T47D (cell line): Measurements from ENCODE around the gene DQX1.
A peak's percentile ranks its signal among the peaks of the same experiment; 100 is the strongest.
"Not testable (repeated sequence)": the region's sequence is repeated elsewhere in the genome, so short reads cannot be mapped to it uniquely, and the experiment has no call there.

Experiments
- DNase-seq, 2 experiments: peaks; one replicate each; pipeline versions ENCODE4 v3.0.0 to v3.0.0-alpha.2; 2011 to 2012; ENCODE audit warnings: low read depth in 1 of 2, low spot score in 1 of 2
- JUND ChIP-seq: IDR thresholded peaks from 2 replicates; pipeline ENCODE4 v1.6.1; 2012; ENCODE audit warnings: low read depth
- in situ Hi-C: cut with HindIII; loops from 2 replicates; pipeline ENCODE4 v1.10.0; 2016; ENCODE audit warnings: low sequenced_read_pairs, low pct_unique_long_range_greater_than_20kb

The DQX1 gene

DNA sequence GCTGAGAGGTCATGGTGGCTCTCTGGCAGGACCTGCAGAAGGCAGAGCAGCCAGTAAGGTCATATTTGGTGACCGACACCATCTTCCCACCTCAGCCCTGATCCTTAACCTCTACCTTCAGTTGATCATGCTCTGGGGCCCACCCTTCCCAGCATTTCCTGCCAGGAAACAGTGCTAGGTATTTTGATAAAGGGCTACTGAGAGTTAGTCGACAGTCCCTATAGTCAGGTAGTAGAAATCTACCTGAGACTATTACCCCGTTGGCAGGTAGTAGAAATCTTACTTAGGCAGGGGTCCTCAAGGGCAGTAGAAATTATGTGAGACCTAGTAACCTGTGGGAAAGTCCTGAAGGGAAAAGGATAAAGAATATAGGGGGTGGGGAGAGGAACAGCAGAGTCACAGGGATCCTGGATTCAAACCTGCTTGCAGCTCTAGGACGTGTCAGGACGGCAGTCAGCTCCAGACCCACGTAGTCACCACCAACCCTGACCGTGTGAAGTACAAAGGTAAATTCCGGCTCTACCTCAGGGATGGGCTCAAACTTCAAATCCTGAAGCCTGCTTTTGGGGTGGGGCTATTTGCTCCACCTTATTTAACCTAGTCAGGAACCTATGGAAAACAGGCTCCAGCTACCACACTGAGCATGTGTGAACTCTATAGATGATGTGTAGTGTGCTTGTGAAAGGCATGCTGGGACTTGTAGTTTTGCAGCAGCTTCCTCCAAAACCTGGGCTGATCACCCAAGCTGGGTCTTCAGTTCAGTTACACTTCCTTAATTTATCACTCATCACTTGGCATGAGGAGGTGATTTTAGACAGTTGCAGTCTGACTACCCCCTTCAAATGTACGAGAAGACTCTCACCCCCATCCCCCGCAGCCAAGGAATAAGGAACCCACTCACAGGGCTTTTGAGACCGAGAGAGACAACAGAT lies at the start of gene DQX1:
Gene DQX1, minus strand, starts transcription at position 515 of the 932 bp plus-strand sequence. Its CDS starts 502 bp downstream, at position 13.
- peak; percentile 70 to 86 for DNase-seq
- no peak for TF ChIP-seq JUND
- in situ Hi-C loops, result no loop called here

- no peak for DNase-seq
- in situ Hi-C loops, result no loop called here
These were observed 49.3 kb upstream of the DQX1 start for GRCh38 chr2:74575320-74575719.

GRCh38 chr2:74573747-74574562 lies 47.9 kb upstream of the DQX1 start:
- in situ Hi-C loops, result no loop called here
- TF ChIP-seq JUND, result no peak
- no peak for DNase-seq

More at GRCh38 chr2:74575320-74575719, 49.3 kb upstream of the DQX1 start:
- TF ChIP-seq JUND, result no peak

- no peak for DNase-seq
- TF ChIP-seq JUND, result no peak
- in situ Hi-C loops, result no loop called here
These were observed 46.3 kb upstream of the DQX1 start for GRCh38 chr2:74572178-74572925.

DNA sequence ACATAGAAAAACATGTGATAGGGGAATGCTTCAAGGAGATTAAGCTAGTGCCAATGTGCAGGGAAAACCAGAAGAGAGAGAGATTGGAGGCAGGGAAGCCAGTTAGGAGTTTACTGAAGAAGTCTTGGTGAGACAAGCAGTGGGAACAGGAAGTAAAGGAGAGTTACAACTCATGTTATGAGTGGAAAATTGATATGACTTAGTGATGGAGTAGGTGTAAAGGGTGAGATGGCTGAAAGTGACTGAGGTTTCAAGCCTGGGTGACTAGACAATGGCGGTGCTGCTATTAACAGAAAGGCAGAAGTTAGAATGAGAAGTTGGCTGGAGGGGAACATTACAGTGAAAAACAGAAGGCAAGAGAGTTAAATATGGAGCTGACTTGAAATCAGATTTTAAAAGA lies 45.0 kb upstream of the DQX1 start:
- no peak for TF ChIP-seq JUND
- no peak for DNase-seq
- in situ Hi-C loops, result no loop called here

DNA sequence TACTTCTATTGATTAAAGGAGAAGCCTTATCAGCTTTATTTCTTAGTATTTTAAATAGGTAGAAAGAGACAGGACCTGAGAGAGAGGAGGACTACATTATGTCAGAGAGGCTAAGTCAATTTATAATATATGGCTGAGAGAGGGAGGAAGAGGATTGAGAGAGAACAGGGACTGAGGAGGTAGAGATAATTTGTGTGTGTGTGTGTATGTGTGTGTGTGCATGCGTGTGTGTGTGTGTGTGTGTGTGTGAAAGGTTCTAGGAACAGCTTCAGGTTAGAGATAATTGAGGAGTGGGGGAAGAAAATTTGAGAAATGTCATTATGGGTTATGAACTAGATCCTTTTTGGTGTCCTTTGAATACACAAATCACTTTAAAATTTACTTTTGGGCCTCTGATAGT lies 43.7 kb upstream of the DQX1 start:
- no peak for DNase-seq
- in situ Hi-C loops, result no loop called here
- TF ChIP-seq JUND, result no peak

- in situ Hi-C loops, result no loop called here
- no peak for DNase-seq
These were observed 41.9 kb upstream of the DQX1 start for GRCh38 chr2:74567881-74568280.

GRCh38 chr2:74566754-74567085 lies 40.7 kb upstream of the DQX1 start:
- TF ChIP-seq JUND, result no peak
- in situ Hi-C loops, result no loop called here
- no peak for DNase-seq

More at GRCh38 chr2:74567881-74568280, 41.9 kb upstream of the DQX1 start:
- TF ChIP-seq JUND, result no peak

DNA sequence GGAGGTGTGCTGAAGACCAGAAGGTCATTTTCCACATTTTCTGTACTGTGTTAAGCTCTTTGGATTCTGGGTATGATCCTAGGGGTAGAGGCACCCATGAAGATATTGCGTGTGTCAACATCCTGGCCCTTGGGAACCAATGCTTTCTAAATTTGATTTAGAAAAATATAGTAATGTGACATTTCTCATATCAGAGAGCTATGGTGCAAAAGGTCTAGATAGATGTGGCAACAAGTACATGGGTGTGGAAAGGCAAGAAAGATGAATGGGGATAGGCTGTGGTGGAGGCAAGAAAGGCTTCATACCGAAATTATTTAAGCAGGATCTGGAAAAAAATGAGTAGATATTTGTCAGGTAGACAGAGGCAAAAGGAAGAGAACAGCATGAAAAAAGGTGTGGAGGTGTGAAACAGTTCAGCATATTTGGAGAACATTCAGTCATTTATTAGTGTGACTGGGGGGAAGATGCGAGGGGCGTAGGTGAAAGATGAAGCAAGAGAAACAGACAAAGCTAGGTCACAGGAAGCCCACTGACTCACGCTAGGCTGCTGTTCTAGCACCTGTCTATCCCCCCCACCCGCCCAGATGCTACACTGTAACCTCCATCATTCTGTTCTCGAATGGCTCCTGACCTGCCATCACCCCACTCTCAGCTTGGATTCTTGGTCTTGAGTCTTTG lies 40.2 kb upstream of the DQX1 start:
- in situ Hi-C loops, result no loop called here

DNA sequence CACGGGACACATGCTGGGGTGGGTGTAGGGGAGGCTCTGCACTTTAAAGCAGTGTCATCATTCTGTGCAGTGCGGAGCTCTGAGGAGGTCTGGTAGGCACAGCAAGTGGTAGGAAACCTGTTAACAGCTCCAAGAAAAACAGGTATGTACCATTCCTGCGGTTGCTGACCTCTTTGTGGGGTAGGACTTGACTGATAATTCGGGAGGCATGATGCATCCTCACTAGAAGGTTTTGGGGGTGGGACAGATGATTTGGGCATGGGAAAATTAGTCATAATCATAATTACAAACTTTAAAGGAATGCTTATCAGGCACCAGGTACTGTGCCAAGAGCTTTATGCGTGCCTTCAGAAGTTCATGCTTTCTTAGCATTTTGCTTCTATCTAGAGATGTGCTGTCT lies 38.2 kb upstream of the DQX1 start:
- in situ Hi-C loops, result no loop called here
- no peak for DNase-seq
- TF ChIP-seq JUND, result no peak

More for the DNA sequence above, 40.2 kb upstream of the DQX1 start:
- DNase-seq, result no peak
- no peak for TF ChIP-seq JUND

GRCh38 chr2:74562126-74562775 lies 36.2 kb upstream of the DQX1 start:
- TF ChIP-seq JUND, result no peak
- in situ Hi-C loops, result no loop called here
- no peak for DNase-seq

- DNase-seq, in situ Hi-C loops: not testable (repeated sequence)
These were observed 35.0 kb upstream of the DQX1 start for GRCh38 chr2:74561022-74561421.
